ENCODE measurements around the gene RFNG.

DNA sequence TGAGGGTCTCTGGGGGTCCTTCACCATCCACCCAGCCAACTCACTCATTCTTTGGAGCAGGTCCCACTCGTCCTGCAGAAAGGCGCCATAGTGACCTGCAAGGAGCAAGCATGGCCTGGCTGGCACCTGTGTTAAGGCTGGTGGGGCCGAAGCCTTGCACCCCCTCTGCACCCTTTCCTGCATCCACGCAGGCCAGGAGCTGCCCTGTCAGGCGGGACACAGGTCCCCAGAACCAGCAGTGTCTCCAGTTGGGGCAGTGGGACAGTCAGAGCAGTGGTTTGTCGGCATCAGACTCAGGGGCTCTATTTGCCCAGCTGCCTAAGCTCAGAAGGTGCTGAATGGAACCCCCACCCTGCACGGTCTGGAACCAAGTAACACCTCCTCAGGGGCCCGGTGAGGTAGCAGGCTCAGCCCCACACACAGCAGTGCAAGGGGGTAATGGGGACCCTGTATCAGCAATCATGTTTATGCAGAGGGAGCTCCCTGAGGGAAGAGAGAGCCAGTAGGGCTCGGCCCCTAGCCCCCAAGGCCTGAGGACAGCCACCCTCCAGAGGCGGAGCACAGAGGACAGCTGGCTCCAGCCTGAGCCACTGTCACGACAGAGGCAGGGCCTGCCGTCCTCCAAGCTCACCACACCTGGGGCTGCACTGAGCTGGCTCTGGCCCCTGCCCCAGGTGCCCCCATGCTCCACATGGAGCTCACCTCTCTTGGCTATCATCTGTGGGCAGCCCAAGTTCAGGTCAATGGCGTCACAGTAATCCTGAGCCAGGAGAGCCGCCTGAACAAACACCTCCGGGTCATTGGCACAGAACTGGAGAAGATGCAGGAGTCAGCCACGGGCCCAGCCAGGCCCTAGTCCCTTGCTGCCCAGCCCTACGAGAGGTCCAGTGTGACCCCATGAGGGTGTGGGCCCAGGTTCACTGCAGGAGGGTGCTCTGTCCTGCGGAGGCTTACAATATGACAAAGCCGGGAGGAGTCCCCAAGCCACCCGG is 12.1 kb upstream of the RFNG start:
- TF ChIP-seq, protein P1, sequence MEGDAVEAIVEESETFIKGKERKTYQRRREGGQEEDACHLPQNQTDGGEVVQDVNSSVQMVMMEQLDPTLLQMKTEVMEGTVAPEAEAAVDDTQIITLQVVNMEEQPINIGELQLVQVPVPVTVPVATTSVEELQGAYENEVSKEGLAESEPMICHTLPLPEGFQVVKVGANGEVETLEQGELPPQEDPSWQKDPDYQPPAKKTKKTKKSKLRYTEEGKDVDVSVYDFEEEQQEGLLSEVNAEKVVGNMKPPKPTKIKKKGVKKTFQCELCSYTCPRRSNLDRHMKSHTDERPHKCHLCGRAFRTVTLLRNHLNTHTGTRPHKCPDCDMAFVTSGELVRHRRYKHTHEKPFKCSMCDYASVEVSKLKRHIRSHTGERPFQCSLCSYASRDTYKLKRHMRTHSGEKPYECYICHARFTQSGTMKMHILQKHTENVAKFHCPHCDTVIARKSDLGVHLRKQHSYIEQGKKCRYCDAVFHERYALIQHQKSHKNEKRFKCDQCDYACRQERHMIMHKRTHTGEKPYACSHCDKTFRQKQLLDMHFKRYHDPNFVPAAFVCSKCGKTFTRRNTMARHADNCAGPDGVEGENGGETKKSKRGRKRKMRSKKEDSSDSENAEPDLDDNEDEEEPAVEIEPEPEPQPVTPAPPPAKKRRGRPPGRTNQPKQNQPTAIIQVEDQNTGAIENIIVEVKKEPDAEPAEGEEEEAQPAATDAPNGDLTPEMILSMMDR (conservative IDR thresholded peaks at IDR 0.05; ENCODE audit: low read depth, low read length) = no peak
- no peak for TF ChIP-seq POLR2A (IDR thresholded peaks at IDR 0.05; ENCODE audit: low read depth, low read length)
- no peak for TF ChIP-seq MXI1 (IDR thresholded peaks at IDR 0.05; ENCODE audit: borderline replicate concordance, low read depth, low read length)
- TF ChIP-seq MAZ (IDR thresholded peaks at IDR 0.05; ENCODE audit: borderline replicate concordance, low read depth, low read length) = no peak
- no peak for TF ChIP-seq RAD21 (IDR thresholded peaks at IDR 0.05; ENCODE audit: low read length)
- no peak for TF ChIP-seq CEBPB (IDR thresholded peaks at IDR 0.05; ENCODE audit: low read depth, low read length)
- TF ChIP-seq RFX5 (IDR thresholded peaks at IDR 0.05; ENCODE audit: low read depth, low read length) = no peak
